ENCODE results near the gene OR13H1.
"Not testable (repeated sequence)": the region's sequence is repeated elsewhere in the genome, so short reads cannot be mapped to it uniquely, and the experiment has no call there.

Gene OR13H1, protein sequence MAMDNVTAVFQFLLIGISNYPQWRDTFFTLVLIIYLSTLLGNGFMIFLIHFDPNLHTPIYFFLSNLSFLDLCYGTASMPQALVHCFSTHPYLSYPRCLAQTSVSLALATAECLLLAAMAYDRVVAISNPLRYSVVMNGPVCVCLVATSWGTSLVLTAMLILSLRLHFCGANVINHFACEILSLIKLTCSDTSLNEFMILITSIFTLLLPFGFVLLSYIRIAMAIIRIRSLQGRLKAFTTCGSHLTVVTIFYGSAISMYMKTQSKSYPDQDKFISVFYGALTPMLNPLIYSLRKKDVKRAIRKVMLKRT

DNA sequence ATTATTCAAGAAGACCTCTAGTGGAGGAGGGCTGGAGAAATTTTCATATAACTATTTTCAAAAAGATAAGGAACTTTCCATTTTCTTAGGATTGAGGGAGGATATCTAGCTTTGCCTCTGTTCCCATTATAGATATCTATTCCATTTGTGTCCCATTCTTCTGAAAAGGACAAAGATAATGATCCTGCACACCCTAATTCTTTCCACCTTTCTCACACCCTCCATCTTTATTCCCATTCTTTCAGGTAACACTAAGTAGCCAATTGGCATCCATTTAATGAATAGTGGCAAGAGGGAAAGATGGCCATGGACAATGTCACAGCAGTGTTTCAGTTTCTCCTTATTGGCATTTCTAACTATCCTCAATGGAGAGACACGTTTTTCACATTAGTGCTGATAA is at the start of gene OR13H1:
OR13H1 (plus strand) TSS at position 301 of the 400 bp plus-strand sequence; CDS start at position 301, 0 bp downstream.
- DNase-seq (ENCODE audit: extremely low read depth in 1 of 2, low read depth in 1 of 2), result no peak

DNA sequence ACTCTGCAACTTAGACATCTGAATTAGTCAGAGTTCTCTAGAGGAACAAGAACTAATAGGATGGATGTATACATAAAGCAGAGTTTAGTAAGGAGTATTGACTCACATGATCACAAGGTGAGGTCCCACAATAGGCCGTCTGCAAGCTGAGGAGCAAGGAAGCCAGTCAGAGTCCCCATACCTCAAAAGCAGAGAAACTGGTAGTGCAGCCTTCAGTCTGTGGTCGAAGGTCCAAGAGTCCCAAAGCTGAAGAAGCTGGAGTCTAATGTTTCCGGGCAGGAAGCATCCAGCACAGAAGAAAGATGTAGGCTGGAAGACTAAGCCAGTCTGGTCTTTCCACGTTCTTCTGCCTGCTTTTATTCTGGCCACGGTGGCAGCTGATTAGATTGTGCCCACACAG is 42.3 kb upstream of the OR13H1 start:
- DNase-seq (ENCODE audit: extremely low read depth in 1 of 2, low read depth in 1 of 2), result not testable (repeated sequence)

DNA sequence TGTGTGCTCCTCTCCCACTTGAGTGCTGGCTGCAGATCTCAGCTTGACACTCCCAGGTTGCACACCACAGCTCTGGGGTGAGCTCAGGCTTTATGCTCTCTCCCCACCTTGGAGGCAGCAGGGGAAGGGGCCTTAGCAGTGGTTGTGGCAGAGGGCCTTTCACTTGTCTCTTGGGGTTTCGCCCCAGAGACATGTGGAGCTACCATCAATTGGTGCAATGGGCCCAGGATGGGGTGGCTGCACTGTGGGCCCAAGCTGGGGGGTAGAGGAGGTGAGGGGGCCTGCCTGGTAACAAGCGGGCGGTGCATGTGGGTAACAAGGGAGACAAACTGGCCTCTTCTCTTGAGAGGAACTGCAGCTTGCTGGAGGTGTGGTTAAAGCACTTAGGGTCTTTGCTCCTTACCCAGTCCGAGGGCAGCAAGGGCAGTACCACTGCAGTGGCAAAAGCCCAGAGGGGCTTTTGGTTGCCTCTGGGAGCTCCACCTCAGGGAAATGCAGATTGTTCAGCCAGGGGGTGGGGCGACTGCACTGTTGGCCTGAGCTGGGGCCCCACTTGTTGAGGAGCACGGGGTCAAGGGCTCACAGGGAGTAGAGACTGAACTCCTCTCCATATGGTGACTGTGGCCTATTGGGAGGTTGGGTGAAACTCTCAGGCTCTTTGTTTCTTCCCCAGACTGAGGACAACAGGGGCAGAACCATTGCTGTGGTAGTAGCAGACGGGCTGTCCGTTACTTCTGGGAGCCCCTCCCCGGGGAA is 30.5 kb upstream of the OR13H1 start:
- DNase-seq (ENCODE audit: extremely low read depth in 1 of 2, low read depth in 1 of 2), result no peak

DNA sequence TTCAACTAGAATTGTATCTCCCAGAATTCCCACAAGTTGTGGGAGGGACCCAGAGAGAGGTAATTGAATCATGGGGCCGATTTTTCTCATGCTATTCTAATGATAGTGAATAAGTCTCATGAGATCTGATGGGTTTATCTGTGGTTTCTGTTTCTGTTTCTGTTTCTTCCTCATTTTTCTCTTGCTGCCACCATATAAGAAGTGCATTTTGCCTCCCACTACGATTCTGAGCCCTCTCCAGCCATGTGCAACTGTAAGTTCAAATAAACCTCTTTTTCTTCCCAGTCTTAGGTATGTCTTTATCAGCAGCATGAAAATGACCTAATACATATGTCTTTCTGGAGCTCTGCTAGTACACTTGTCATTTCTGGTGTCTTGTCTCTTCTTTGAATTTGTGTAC is 22.1 kb upstream of the OR13H1 start:
- no peak for DNase-seq (ENCODE audit: extremely low read depth in 1 of 2, low read depth in 1 of 2)

DNA sequence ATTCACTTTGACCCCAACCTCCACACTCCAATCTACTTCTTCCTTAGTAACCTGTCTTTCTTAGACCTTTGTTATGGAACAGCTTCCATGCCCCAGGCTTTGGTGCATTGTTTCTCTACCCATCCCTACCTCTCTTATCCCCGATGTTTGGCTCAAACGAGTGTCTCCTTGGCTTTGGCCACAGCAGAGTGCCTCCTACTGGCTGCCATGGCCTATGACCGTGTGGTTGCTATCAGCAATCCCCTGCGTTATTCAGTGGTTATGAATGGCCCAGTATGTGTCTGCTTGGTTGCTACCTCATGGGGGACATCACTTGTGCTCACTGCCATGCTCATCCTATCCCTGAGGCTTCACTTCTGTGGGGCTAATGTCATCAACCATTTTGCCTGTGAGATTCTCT is 344 bp downstream of the OR13H1 start:
- no peak for DNase-seq (ENCODE audit: extremely low read depth in 1 of 2, low read depth in 1 of 2)

DNA sequence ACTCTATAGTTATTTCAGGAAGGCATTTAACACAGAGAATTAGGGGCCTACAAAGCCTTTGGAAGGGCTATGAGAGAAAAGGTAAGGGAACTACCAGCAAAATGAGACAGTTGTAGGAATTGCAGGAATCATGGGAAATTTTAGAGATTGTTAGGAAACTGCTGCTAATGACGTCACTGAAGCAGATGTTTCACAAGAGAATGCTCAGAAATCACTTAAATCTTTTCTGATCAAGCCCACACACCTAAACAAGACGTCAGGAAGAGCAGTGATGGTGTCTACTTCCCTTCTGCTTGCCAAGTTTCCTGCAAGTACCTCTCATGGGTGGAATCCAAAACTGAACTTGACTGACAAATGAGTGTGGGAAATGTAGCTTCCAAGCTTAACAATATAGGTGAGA is 5.1 kb downstream of the OR13H1 start:
- DNase-seq (ENCODE audit: extremely low read depth in 1 of 2, low read depth in 1 of 2), result no peak

DNA sequence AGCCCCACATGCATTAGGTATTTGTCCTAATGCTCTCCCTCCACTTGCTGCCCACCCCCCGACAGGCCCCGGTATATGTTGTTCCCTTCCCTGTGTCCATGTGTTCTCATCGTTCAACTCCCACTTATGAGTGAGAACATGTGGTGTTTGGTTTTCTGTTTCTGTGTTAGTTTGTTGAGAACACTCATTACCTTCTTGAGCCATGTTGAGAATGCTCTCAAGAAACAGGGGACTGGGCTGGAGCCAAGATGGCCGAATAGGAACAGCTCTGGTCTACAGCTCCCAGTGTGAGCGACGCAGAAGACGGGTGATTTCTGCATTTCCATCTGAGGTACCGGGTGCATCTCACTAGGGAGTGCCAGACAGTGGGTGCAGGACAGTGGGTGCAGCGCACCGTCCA is 8.6 kb downstream of the OR13H1 start:
- not testable (repeated sequence) for DNase-seq (ENCODE audit: extremely low read depth in 1 of 2, low read depth in 1 of 2)

DNA sequence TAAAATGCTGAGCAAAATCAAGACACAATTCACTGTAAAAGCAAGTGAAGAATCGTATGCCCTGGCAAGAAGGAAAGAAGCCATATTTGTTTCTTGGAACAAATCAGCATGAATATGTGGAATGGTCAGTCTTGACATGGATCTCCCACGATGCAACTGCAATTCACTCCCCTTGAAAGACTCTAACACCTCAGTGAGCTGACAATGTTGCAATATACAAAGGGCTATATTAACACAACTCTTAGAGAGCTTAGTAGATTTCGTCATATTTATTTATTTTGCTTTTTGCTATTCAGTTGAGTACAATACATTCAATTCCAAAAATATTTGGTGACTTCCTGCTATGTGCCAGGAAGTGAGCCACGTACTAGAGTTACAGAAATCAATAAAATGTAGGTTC is 14.7 kb downstream of the OR13H1 start:
- no peak for DNase-seq (ENCODE audit: extremely low read depth in 1 of 2, low read depth in 1 of 2)

DNA sequence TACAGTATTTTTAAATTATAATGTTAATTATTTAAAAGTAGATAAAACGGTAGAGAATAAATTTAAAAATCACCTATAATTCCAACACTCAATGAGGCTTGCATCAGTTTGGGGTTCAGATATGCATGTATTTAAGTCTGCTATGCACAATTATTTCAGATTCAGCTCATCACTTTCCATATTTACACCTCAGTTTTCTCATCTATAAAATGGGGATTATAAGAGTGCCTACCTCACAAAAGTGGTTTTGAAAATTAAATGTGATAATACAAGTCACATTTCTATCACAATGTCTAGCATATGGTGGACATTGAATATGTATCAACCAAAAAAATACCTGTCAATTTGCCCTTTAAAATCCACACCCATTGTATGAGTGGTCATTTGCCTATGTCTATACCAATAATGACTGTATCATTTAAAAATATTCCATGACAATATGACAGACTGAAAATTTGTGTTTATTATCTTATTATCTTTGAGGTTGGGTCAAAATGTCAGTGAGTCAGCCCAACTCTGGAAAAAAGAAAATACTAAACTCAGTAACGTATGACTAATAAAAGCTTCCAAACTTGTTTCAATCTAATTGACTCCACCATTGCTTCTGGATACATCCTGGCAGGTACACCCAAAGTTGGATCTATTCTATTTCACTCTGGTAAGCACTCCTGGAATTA is 20.8 kb downstream of the OR13H1 start:
- DNase-seq (ENCODE audit: extremely low read depth in 1 of 2, low read depth in 1 of 2), result no peak

DNA sequence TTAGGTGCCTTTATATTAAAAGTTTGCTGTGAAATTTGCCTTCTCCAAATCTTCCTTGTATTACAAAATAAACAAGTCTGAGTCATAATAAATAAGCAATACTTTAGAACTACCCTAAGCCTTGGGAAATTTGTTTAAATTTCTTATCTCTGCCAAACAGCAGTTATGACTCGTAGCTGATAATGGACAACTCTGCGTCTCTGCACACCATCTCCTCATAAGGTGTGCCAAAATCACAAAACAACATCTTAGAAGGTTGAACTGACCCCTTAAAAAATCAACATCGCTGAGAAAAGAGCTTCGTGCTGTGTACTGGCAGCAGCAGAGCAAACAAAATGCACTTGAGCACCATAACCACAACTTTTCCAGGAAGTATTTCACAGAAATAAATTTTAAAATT is 22.0 kb downstream of the OR13H1 start:
- DNase-seq (ENCODE audit: extremely low read depth in 1 of 2, low read depth in 1 of 2), result no peak

DNA sequence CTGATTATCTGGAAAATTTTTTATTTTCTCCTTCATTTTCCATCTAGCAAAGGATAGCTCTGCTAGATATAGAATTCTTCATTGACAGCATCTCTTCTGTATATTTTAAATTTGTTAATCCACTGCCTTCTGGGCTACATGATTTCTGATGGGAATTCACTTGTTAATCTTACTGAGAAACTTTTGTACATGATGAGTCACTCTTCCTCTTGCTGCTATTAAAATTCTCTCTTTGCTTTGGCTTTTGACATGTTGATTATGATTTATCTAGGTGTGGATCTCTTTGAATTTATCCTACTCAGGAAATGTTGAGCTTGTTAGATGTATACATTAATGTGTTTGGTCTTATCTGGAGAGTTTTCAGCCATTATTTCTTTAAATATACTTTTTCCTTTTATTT is 27.5 kb downstream of the OR13H1 start:
- no peak for DNase-seq (ENCODE audit: extremely low read depth in 1 of 2, low read depth in 1 of 2)

DNA sequence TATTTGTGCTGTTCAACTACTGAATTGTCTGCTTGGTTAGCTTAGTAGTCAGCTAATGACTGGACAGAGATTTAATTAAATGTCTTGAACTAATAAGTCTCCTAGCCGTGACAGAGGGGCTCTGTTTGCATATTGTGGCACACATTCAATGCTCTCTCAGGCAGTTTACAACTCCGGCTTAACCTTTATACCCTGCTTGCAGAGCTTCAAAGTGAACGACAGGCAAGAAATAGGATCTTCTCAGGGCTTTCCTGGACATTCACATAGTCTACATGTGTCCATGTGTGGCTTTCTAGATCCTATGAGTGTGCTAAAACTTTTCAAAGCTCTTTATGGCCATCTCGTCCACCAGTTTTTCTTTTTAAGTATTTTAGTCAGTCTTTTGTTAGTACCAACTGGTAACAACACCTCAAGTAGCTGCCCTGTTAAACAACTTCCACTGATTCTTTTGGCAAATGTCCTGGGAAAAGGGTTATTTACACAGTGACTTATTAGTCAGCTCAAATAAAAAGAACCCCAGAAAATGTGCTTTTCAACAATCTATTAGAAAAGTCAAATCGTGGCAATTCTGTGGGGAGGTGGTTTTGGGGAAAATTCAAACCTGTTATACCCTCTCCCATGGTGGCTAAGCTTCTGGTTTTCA is 28.6 kb downstream of the OR13H1 start:
- DNase-seq (ENCODE audit: extremely low read depth in 1 of 2, low read depth in 1 of 2), result no peak

DNA sequence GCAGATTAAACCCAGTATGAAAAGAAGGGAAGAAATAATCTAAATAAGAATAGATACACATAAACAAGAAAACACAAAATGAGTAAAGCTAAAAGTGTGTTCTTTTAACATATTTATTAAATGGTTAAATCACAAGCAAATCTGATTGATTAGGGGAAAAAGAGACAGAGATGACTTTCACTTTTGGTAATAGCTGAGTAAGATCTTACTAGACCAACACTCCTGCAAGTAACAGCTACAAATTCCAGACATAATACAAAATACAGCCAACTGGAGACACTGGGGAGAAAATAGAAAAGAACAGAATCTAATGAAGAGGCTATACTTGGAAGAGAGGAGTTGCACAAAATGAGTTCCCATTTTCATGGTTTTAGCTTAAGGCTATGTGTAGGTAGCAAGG is 33.5 kb downstream of the OR13H1 start:
- no peak for DNase-seq (ENCODE audit: extremely low read depth in 1 of 2, low read depth in 1 of 2)

DNA sequence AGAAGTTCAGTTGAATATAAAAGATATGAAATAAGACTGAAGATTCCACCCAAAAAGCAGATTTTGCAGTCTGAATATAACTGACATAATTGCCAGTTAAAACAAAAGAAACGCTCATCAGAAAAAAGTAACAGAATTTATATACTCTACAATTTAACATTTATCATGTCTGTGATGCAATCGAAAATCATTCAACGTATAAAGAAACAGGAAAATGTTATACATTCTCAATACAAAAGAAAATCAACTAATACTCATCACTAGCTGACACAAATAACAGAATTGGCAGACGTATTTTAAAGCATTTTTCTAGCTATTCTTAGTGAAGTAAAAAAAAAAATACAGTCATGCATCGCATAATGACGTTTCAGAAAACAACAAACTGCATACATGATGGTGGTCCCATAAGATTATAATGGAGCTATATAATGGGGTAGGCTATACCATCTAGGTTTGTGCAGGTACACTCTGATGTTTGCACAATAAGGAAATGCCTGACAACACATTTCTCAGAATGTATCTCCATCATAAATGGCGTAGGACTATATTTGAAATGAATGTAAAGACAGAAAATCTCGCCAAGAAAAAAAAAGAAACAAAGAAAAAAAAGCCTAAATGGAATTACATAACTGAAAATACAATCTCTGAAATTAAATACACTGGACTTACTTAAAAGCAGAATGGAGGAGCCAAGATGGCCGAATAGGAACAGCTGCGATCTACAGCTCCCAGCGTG is 34.3 kb downstream of the OR13H1 start:
- no peak for DNase-seq (ENCODE audit: extremely low read depth in 1 of 2, low read depth in 1 of 2)

DNA sequence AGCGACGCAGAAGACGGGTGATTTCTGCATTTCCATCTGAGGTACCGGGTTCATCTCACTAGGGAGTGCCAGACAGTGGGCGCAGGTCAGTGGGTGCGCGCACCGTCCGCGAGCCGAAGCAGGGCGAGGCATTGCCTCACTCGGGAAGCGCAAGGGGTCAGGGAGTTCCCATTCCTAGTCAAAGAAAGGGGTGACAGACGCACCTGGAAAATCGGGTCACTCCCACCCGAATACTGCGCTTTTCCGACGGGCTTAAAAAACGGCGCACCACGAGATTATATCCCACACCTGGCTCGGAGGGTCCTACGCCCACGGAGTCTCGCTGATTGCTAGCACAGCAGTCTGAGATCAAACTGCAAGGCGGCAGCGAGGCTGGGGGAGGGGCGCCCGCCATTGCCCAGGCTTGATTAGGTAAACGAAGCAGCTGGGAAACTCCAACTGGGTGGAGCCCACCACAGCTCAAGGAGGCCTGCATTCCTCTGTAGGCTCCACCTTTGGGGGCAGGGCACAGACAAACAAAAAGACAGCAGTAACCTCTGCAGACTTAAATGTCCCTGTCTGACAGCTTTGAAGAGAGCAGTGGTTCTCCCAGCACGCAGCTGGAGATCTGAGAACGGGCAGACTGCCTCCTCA is 35.0 kb downstream of the OR13H1 start:
- DNase-seq (ENCODE audit: extremely low read depth in 1 of 2, low read depth in 1 of 2), result not testable (repeated sequence)

DNA sequence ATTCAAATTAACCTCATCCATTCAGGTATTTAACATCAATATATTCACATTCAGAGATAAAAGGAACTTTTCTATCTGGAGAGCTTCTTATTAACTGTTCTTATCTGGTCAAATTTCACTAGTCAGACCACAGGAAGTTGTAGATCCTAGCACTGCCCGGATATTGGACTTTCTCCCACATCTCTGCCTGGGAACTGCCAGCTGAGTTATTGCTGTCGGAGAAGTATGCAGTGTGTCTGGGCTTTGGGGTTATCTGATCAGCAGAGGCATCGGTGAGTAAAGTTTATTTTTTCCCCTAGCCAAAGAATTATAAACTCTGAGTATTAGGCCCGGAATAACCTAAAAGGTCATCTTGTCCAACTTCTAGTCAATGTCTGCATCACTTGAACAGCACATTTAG is 45.1 kb downstream of the OR13H1 start:
- no peak for DNase-seq (ENCODE audit: extremely low read depth in 1 of 2, low read depth in 1 of 2)

Data from activated CD8-positive, alpha-beta memory T cell treated with anti-CD3 and anti-CD28 coated beads for 1 hour (primary cell).